BLaER1 treated with 17β-estradiol and CSF1 and Interleukin-3, amounts not matched to agents 10 nM and 100 nM (cell line): ENCODE measurements around the gene PDE6A.
A peak's percentile ranks its signal among the peaks of the same experiment; 100 is the strongest.

Experiments
- H3K27ac ChIP-seq, 11 experiments: shearing (Covaris generic); formaldehyde crosslinking; 2 replicates each; pipeline ENCODE4 v1.8.1; 2022
- H3K27me3 ChIP-seq, 11 experiments: shearing (Covaris generic); formaldehyde crosslinking; 2 replicates each; pipeline ENCODE4 v1.8.1; 2022
- H3K36me3 ChIP-seq, 11 experiments: shearing (Covaris generic); formaldehyde crosslinking; 2 replicates each; pipeline ENCODE4 v1.8.1; 2022
- H3K4me1 ChIP-seq, 10 experiments: shearing (Covaris generic); formaldehyde crosslinking; 2 replicates each; pipeline ENCODE4 v1.8.1; 2022
- H3K4me2 ChIP-seq, 11 experiments: shearing (Covaris generic); formaldehyde crosslinking; 2 replicates each; pipeline ENCODE4 v1.8.1; 2022
- H3K4me3 ChIP-seq, 10 experiments: shearing (Covaris generic); formaldehyde crosslinking; 2 replicates each; pipeline ENCODE4 v1.8.1; 2022
- H3K9ac ChIP-seq, 11 experiments: shearing (Covaris generic); formaldehyde crosslinking; 2 replicates each; pipeline ENCODE4 v1.8.1; 2022
- H3K9me3 ChIP-seq, 11 experiments: shearing (Covaris generic); formaldehyde crosslinking; replicated peaks in 1 of 11; 2 replicates each; pipeline ENCODE4 v1.8.1; 2022
- H4K20me1 ChIP-seq, 11 experiments: shearing (Covaris generic); formaldehyde crosslinking; 2 replicates each; pipeline ENCODE4 v1.8.1; 2022
- Cebpa-rat ChIP-seq, 11 experiments: shearing (Covaris generic); IDR thresholded peaks; 2 replicates each; pipeline ENCODE4 v1.8.1; 2022

PDE6A gene

GRCh38 chr5:149841851-149842793 lies 102.5 kb downstream of the PDE6A start:
- Histone ChIP-seq H3K4me1 (0 out of 20 replicates have a peak, but pooled peaks cover 0 to under 1% (median 0%) of the 10 kb centered on the region in 10 experiments), H3K9me3 (no peaks in the 10 kb centered on the region), H3K27me3 (no peaks in the 10 kb centered on the region), H3K9ac (no peak overlapping the region), H3K4me3 (no peak overlapping the region), H3K4me2 (no peak overlapping the region), H3K27ac (no peak overlapping the region), H3K36me3 (peaks cover 78 to 97% (median 92%) of the 10 kb centered on the region in 11 experiments), H4K20me1 (peaks cover 0 to 52% (median 9%) of the 10 kb centered on the region in 11 experiments; a peak in 7 of 22 replicates)
- no peak for TF ChIP-seq Cebpa-rat (IDR thresholded peaks at IDR 0.05)

GRCh38 chr5:149840226-149840825 lies 104.3 kb downstream of the PDE6A start:
- Histone ChIP-seq H3K27me3 (no peaks in the 10 kb centered on the region), H4K20me1 (peaks cover 0 to 68% (median 9%) of the 10 kb centered on the region in 11 experiments; a peak in 9 of 22 replicates), H3K4me2 (no peak overlapping the region), H3K9me3 (no peaks in the 10 kb centered on the region), H3K4me1 (peaks cover 0 to 11% (median 6%) of the 10 kb centered on the region in 10 experiments; a peak in 5 of 20 replicates), H3K4me3 (no peak overlapping the region), H3K9ac (no peak overlapping the region), H3K36me3 (peaks cover 75 to 97% (median 91%) of the 10 kb centered on the region in 11 experiments), H3K27ac (no peak overlapping the region)
- TF ChIP-seq Cebpa-rat (IDR thresholded peaks at IDR 0.05) = no peak

GRCh38 chr5:149839761-149840160 lies 104.8 kb downstream of the PDE6A start:
- no peak overlapping the region for H3K4me2 ChIP-seq
- no peaks in the 10 kb centered on the region for H3K27me3 ChIP-seq
- peaks cover 75 to 97% (median 91%) of the 10 kb centered on the region in 11 experiments for H3K36me3 ChIP-seq
- H3K9me3 ChIP-seq = no peaks in the 10 kb centered on the region
- H3K4me3 ChIP-seq = no peak overlapping the region
- H3K27ac ChIP-seq = no peak overlapping the region
- peaks cover 0 to 74% (median 9%) of the 10 kb centered on the region in 11 experiments; a peak in 9 of 22 replicates for H4K20me1 ChIP-seq
- no peak for TF ChIP-seq Cebpa-rat (IDR thresholded peaks at IDR 0.05)
- H3K4me1 ChIP-seq = peaks cover 0 to 11% (median 6%) of the 10 kb centered on the region in 10 experiments; a peak in 5 of 20 replicates
- no peak overlapping the region for H3K9ac ChIP-seq

- Histone ChIP-seq H3K4me3 (no peak overlapping the region), H3K27ac (no peak overlapping the region), H3K4me1 (peaks cover 0 to 11% (median 6%) of the 10 kb centered on the region in 10 experiments; a peak in 5 of 20 replicates), H3K9ac (no peak overlapping the region), H3K36me3 (peaks cover 71 to 97% (median 88%) of the 10 kb centered on the region in 11 experiments; a peak in 21 of 22 replicates), H3K27me3 (no peaks in the 10 kb centered on the region), H4K20me1 (peaks cover 0 to 80% (median 9%) of the 10 kb centered on the region in 11 experiments; a peak in 10 of 22 replicates), H3K4me2 (no peak overlapping the region), H3K9me3 (no peaks in the 10 kb centered on the region)
- TF ChIP-seq Cebpa-rat (IDR thresholded peaks at IDR 0.05) = no peak
Observed at GRCh38 chr5:149838881-149839739, 105.5 kb downstream of the PDE6A start.

GRCh38 chr5:149837680-149838269 lies 106.8 kb downstream of the PDE6A start:
- no peak for TF ChIP-seq Cebpa-rat (IDR thresholded peaks at IDR 0.05)
- peaks cover 0 to 11% (median 6%) of the 10 kb centered on the region in 10 experiments; a peak in 5 of 20 replicates for H3K4me1 ChIP-seq
- H3K4me2 ChIP-seq = no peak overlapping the region
- no peaks in the 10 kb centered on the region for H3K9me3 ChIP-seq
- no peak overlapping the region for H3K4me3 ChIP-seq
- peaks cover 66 to 97% (median 88%) of the 10 kb centered on the region in 11 experiments for H3K36me3 ChIP-seq
- H4K20me1 ChIP-seq = peaks cover 0 to 92% (median 10%) of the 10 kb centered on the region in 11 experiments; a peak in 10 of 22 replicates
- H3K9ac ChIP-seq = no peak overlapping the region
- H3K27me3 ChIP-seq = no peaks in the 10 kb centered on the region
- H3K27ac ChIP-seq = no peak overlapping the region

- H4K20me1 ChIP-seq = peaks cover 0 to 92% (median 11%) of the 10 kb centered on the region in 11 experiments; a peak in 11 of 22 replicates
- H3K27me3 ChIP-seq = no peaks in the 10 kb centered on the region
- H3K9ac ChIP-seq = peak overlapping the region in 6 of 11 experiments; percentile 18 to 46 (median 20); a peak in 6 of 22 replicates
- no peaks in the 10 kb centered on the region for H3K9me3 ChIP-seq
- H3K36me3 ChIP-seq = peaks cover 64 to 97% (median 84%) of the 10 kb centered on the region in 11 experiments
- H3K4me2 ChIP-seq = no peak overlapping the region
- peak overlapping the region in 1 of 11 experiments; percentile 41; a peak in 3 of 22 replicates for H3K27ac ChIP-seq
- no peak for TF ChIP-seq Cebpa-rat (IDR thresholded peaks at IDR 0.05)
- peaks cover 0 to 12% (median 8%) of the 10 kb centered on the region in 10 experiments; a peak in 9 of 20 replicates for H3K4me1 ChIP-seq
- no peak overlapping the region for H3K4me3 ChIP-seq
Observed at GRCh38 chr5:149836451-149837139, 108.0 kb downstream of the PDE6A start.

GRCh38 chr5:149834246-149834855 lies 110.2 kb downstream of the PDE6A start:
- Histone ChIP-seq H3K36me3 (peaks cover 57 to 94% (median 83%) of the 10 kb centered on the region in 11 experiments), H3K4me2 (no peak overlapping the region), H3K4me3 (no peak overlapping the region), H4K20me1 (peaks cover 0 to 83% (median 13%) of the 10 kb centered on the region in 11 experiments; a peak in 10 of 22 replicates), H3K4me1 (peaks cover 0 to 21% (median 11%) of the 10 kb centered on the region in 10 experiments; a peak in 9 of 20 replicates), H3K9me3 (no peaks in the 10 kb centered on the region), H3K9ac (no peak overlapping the region), H3K27me3 (no peaks in the 10 kb centered on the region), H3K27ac (no peak overlapping the region)
- TF ChIP-seq Cebpa-rat (IDR thresholded peaks at IDR 0.05) = no peak
